Stimulated activated CD4-positive, alpha-beta T cell treated with anti-CD3 and anti-CD28 coated beads, Interleukin-15, amount 100 ng/mL, for 24 hours (primary cell): ENCODE data around the gene DIPK1B.

Experiments
- DNase-seq: peaks from one replicate; pipeline ENCODE4 v3.0.0-alpha.2; 2020

Gene DIPK1B

DNA sequence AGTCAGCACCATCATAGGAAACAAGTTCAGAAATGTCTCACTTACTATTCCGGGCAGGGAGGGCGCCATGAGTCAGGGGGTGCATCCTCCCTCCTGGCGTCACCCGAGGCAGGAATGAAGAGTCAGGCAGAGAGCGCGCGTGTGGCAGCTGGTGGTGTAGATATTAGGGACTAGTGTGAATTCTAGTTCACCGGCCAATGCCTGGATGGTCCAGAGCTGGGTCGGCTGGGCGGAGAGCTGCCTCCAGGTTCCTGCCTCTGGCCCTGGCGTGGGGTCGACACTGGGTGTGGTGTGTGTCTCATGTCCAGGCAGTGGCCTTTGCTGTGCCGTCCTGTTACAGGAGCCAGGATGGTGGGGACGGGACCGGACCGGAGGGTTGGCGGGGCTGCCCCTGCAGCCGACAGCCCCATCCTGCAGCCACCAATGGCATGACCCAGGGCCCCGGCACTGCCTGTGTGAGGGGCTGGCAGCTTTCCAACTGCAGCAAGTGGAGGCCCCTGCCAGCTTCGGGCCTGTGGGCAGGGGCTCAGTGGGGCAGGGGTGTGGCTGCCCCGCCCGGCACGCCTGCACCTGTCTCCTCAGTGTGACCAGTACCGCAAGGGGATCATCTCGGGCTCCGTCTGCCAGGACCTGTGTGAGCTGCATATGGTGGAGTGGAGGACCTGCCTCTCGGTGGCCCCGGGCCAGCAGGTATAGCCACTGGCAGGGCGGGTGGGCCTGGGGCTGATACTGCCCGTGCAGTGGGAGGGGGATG lies 9.1 kb downstream of the DIPK1B start:
- DNase-seq = peak; percentile 51

- peak; percentile 47 for DNase-seq
These were observed 10.0 kb downstream of the DIPK1B start for GRCh38 chr9:136722093-136722968.

DNA sequence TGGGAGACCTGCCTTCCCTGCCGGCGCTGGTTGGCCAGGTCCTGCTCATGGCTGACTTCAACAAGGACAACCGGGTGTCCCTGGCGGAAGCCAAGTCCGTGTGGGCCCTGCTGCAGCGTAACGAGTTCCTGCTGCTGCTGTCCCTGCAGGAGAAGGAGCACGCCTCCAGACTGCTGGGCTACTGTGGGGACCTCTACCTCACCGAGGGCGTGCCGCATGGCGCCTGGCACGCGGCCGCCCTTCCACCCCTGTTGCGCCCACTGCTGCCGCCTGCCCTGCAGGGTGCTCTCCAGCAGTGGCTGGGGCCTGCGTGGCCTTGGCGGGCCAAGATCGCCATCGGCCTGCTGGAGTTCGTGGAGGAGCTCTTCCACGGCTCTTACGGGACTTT lies 10.6 kb downstream of the DIPK1B start:
- peak; percentile 55 for DNase-seq

GRCh38 chr9:136723362-136723976 lies 11.1 kb downstream of the DIPK1B start:
- no peak for DNase-seq

- no peak for DNase-seq
These were observed 11.6 kb downstream of the DIPK1B start for GRCh38 chr9:136723989-136724388.

DNA sequence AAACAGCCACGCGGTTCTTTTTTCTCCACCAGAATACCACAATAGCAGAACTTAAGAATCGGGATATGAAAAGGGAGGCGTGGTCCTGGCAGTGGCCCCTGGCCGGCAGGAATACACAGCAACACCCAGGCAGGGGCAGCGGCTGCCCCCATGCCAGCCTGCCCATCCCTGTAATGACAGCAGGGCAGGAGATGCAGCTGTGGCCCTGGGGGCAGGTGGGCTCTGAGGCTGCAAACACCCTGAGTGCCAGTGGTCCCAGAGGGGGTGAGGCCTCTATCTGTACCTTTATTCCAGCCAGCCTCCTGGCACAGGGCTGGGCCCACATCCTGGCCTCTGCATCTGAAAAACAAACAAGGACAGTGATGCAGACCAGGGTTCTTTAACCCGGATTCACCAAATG lies 12.4 kb downstream of the DIPK1B start:
- DNase-seq = no peak

DNA sequence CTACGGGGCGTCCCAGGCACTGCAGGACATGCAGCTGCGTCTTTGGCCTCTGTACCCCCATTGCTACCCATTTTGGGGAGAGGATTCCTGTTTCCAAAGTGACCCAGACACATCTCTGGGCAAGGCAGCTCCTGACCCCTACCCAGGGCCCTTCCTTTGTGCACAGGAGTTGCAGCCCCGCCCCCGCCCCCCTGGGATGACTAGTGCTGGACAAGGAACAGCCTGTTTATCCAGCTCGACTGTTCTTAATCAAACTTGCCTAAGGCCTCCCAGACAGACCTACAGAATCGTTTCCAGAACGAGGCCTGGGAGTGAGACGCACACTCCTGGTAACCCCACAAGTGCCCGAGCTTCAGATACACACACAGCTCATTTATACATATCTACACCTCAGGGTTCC lies 13.2 kb downstream of the DIPK1B start:
- DNase-seq = peak; percentile 24

- DNase-seq = no peak
These were observed 13.7 kb downstream of the DIPK1B start for GRCh38 chr9:136726118-136726517.

DNA sequence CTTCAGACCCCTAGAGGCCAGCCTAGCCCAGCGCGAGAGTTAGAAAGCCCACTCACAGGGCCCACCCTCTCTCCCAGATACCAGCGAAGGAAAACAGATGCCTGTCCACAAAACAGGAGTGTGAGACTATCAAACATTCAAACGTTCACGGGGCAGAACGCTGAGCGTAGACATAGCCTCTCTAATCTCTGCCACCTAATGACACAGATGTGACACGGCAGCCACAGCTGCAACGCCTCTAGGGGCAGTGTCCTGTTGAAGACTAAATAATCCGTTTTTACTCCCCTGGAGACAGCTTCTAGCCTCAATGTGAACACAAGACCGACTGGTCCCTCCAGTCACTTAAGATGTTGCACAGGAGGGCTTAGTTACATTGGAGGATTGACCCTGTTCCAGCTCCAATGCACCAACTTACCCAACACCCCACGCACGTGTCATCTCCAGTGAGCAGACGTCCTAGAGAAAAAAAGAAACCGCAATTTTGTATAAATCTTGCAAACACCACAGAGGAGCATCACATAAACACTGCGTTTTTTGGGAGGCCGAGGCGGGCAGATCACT lies 14.3 kb downstream of the DIPK1B start:
- DNase-seq = peak; percentile 57

DNA sequence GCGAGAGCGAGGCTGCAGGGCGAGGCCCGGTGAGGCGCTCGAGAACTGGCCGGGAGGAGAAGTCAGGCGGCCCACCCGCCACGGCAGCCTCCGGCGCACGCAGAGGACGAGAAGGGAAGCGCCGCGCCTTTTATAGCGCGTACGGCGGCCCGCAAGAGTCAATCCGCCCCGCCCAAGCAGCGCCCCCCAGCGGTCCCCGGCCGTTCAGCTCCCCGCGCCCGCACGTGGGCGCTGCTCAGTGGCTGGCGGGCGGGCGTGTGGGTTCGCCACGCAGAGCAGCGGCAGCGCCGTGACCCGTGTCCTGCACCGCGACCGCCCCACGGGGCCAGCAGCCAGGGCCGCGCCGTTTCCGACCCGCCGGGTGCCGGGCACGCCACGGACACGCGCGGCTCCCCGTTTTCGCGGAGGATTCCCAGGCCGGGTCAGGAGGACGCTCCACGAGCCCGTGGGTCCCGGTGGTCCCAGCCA lies 15.7 kb downstream of the DIPK1B start:
- peak; percentile 93 for DNase-seq

GRCh38 chr9:136728548-136729123 lies 16.3 kb downstream of the DIPK1B start:
- peak; percentile 39 for DNase-seq

DNA sequence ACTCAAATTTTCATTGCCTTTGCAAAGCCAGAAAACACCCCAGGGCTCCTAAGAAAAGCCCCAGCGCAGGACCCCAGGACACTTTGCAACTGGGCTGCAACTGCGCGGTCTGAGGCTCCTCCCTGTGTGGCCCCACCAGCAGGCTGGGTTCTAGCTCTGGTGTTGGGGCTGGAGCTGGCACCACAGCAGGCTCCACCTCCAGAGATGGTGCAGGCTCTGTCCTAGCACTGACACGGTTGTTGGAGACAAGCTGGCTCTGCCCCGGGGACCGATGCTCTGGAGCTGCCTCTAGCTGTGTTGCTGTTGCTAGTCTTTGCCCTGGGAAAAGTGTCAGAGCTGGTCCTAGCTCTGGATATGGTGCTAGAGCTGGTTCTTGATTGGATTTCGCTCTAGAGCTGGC lies 16.8 kb downstream of the DIPK1B start:
- peak; percentile 44 for DNase-seq

DNA sequence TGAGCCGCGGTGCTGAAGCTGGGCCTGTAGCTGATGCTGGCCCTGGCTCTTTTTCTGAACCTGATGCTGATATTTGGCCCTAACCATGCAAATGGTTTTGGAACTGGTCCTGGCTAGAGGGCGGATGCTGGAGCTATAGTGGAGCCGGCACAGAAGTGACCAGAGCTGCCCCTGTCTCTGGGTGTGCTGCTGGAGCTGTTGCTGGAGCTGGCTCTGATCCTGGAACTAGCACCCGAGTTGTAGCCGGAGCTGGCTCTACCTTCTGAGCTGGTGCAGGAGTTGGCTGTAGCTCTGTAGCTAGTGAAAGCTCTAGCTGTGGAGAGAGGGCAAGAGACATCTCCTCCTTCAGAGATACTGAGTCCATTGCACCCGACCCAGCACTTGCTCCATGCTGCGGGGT lies 17.6 kb downstream of the DIPK1B start:
- DNase-seq = no peak

GRCh38 chr9:136732444-136733178 lies 20.2 kb downstream of the DIPK1B start:
- no peak for DNase-seq

DNA sequence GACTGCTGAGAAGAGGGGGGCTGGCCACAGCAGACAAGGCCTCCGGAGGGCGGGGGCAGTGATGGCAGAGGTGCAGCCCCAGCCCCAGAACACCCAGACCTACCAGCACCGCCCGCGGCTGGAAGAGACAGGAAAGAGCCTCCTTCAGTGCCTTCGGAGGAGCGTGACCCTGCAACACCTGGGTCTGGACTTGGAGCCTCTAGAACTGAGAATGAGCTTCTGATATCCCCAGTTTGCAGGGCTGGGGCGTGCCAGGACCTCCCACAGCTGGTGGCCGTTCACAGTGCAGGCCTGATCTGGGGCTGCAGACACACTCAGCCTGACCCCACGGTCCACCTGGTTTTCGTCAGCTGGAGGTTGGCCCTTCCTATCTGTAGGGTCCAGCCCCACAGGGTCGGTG lies 21.2 kb downstream of the DIPK1B start:
- DNase-seq = no peak

DNA sequence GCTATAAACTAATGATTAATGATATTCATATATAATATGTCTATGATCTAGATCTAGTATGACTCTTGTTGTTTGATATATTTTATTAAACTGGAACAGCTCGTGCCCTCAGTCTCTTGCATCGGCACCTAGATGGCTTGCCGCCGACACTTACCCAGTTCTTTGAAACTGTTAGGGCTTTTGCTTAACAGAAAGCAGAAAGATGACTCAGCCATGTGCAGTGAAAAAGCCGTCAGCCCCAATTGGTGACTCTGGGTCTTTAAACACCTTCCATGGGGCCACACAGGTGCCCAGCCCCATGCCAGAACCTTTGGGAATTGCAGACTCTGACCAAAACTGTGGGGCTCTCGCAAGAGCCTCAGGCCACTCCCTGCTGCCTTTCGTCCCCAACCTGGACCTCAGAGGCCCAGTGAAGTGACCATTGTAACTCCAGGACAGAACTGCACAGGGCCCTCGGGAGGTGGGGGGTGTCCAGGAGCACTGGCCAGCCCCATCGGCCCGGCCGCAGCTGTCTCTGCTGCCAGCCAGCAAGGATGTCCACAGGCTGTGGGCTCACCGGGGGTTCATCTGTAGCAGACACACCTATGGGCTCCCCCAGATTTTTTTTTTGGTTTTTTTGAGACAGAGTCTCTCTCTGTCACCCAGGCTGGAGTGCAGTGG lies 22.6 kb downstream of the DIPK1B start:
- DNase-seq = peak; percentile 30

GRCh38 chr9:136735812-136736480 lies 23.6 kb downstream of the DIPK1B start:
- no peak for DNase-seq

GRCh38 chr9:136738960-136739359 lies 26.6 kb downstream of the DIPK1B start:
- no peak for DNase-seq

DNA sequence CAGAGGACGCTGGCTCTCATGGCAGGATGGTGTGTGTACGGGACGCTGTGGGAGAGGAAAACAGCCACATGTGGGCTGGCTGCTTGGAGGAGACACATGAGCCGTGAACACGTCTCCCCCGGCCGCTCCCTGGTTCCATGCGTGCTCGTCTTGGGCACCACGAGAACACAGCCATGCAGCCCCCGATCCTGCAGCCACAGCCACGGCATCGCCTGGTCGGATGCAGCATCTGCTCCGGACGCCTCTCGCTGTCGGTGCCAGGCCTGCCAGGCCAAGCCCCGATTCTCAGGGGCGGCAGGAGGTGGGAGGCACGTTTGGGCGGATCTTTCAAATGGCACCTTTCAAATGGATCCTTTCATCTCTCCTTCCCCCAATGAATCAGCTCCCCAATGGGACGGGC lies 27.1 kb downstream of the DIPK1B start:
- DNase-seq = no peak

- no peak for DNase-seq
These were observed 27.7 kb downstream of the DIPK1B start for GRCh38 chr9:136740069-136740468.

- DNase-seq = no peak
These were observed 28.1 kb downstream of the DIPK1B start for GRCh38 chr9:136740491-136740890.
